ENCODE data around the gene GNAQ.

GRCh38 chr9:78021697-78022096, 9.9 kb downstream of the GNAQ start:
- TF ChIP-seq CTCF (IDR thresholded peaks at IDR 0.05) = no peak
- no peak for TF ChIP-seq POLR2A (IDR thresholded peaks at IDR 0.05)
